Measurements from ENCODE around the gene SLC7A6OS.

The SLC7A6OS gene

DNA sequence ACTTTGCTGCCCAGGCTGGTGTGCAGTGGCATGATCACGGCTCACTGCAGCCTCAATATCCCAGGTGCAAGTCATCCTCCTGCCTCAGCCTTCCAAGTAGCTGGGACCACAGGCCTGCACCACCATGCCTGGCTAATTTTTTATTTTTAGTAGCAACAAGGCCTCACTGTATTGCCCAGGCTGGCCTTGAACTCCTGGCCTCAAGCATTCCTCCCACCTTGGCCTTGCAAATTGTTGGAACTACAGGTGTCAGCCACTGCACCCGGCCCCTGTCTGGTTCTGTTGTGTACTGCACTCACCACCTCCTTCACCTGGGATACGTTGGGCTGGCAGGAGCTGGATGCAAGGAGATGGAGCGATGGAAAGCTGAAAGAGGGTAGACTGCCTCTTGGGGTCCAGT lies 57.0 kb downstream of the SLC7A6OS start:
- no peak for DNase-seq (ENCODE audit: low read depth)

DNA sequence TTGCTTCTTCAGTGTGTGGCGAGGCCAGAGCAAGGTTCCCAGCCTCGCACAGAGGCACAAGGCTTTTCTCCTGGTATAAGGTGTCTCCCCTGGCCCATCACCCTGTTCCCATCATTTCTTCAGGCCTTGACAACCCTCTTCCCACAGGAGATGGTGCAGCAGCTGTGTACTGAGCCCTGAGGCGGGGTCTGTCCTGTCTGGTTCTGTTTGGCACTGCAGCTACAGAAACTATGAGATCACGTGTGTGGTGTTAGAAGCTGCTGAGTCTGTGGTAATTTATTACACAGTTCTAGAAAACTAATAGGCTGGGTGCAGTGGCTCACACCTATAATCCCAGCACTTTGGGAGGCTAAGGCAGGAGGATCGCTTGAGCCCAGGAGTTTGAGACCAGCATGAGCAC lies 58.4 kb downstream of the SLC7A6OS start:
- no peak for DNase-seq (ENCODE audit: low read depth)

DNA sequence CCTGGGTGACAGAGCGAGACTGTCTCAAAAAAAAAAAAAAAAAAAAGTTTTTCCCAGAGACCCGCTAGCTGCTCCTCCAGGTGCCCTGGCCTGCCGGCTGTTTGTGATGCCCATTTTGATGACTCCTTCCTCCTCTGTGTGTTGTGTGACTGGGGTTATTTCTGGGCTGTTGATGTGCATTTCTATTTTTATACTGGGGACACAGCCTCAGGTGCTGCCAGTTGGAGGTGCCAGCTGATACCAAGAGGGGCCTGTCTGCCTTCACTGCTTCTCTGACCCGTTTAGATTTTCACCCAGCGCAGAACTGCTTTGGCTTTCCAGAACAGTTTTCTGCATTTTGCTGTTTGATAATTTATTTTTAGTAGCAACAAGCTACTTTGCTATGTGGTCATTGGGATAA lies 58.9 kb downstream of the SLC7A6OS start:
- no peak for DNase-seq (ENCODE audit: low read depth)

DNA sequence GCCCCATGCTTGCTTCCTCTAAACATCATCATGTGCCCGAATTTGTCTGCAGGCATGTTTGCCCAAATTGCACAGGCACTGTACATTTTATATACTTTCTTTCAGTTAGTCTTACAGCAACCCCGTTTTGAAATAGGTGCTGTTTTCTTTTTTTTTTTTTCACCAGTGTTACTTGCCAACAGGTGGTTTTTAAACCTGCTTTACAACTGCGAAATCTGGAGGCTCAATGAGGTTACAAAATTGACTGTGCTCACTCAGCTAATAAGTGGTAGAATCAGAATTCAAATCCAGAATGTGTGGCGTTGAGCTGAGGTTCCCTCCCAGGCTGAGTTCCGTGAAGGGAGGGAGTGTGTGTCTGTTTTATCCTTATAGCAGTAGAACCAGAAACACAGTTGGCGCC lies 59.8 kb downstream of the SLC7A6OS start:
- no peak for DNase-seq (ENCODE audit: low read depth)

GRCh38 chr16:68249371-68249770 lies 61.4 kb downstream of the SLC7A6OS start:
- no peak for DNase-seq (ENCODE audit: low read depth)

Data from activated T-cell treated with anti-CD3 and anti-CD28 coated beads for 24 hours (primary cell).